Gastroesophageal sphincter (tissue), 3 donors: ENCODE data around the gene INPP5A.

Experiments
- EP300 ChIP-seq: sonication (generic); formaldehyde crosslinking; IDR thresholded peaks from one replicate; pipeline ENCODE4 v1.6.1; 2017; ENCODE audit warnings: antibody characterized with exemption, mild to moderate bottlenecking
- TF ChIP-seq, protein P1 (sequence below), 4 experiments: fragments of 200-600 bp in 2 of 4; fragments of 450-650 bp in 2 of 4; sonication (generic) in 1 of 4; IDR thresholded peaks; one replicate each; pipeline ENCODE4 v1.5.1; 2017 to 2019; ENCODE audit warnings: antibody characterized with exemption in 4 of 4, mild to moderate bottlenecking in 2 of 4, moderate library complexity in 2 of 4

DNA sequence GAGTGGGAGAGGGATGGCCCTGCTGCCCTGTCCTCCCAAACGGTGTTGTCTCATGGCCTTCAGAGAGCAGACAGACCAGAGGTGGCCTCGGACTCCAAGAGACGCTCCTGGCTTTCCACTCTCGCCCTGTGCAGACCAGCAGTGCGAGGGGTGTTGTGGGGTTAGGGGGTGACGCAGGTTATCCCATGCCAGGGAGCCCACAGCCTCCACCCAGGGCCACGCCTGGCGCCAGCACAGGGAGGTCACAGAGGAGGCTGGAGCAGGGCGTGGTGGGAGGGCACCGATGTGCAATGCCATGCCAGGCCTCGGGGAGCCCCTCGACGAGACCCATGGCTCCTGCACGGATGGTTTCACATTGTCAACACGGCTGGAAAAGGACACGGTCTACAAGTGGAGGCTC lies 52.1 kb downstream of the INPP5A start:
- TF ChIP-seq, protein P1, sequence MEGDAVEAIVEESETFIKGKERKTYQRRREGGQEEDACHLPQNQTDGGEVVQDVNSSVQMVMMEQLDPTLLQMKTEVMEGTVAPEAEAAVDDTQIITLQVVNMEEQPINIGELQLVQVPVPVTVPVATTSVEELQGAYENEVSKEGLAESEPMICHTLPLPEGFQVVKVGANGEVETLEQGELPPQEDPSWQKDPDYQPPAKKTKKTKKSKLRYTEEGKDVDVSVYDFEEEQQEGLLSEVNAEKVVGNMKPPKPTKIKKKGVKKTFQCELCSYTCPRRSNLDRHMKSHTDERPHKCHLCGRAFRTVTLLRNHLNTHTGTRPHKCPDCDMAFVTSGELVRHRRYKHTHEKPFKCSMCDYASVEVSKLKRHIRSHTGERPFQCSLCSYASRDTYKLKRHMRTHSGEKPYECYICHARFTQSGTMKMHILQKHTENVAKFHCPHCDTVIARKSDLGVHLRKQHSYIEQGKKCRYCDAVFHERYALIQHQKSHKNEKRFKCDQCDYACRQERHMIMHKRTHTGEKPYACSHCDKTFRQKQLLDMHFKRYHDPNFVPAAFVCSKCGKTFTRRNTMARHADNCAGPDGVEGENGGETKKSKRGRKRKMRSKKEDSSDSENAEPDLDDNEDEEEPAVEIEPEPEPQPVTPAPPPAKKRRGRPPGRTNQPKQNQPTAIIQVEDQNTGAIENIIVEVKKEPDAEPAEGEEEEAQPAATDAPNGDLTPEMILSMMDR (IDR thresholded peaks at IDR 0.05): no peak
- no peak for TF ChIP-seq EP300
